Astrocyte of the cerebellum (primary cell): Measurements from ENCODE around the gene EIF5B.

Experiments used
- DNase-seq: peaks from one replicate; pipeline ENCODE4 v3.0.0-alpha.2; 2011; ENCODE audit warnings: low read depth
- H3K4me3 ChIP-seq: 2 replicates; pipeline ENCODE4 v1.5.1; 2011; ENCODE audit warnings: mild to moderate bottlenecking, low read depth, low read length, moderate library complexity
- CTCF ChIP-seq: IDR thresholded peaks from 2 replicates; pipeline ENCODE4 v1.5.1; 2012; ENCODE audit warnings: low read length, low read depth, moderate library complexity, mild to moderate bottlenecking; ENCODE audit errors: missing control alignments
- in situ Hi-C: cut with HindIII; loops from 2 replicates; pipeline ENCODE4 v1.10.0; 2017; ENCODE audit warnings: low sequenced_read_pairs

The EIF5B gene

GRCh38 chr2:99431587-99432275, 94.5 kb downstream of the EIF5B start:
- no peak overlapping the region for H3K4me3 ChIP-seq
- in situ Hi-C loops = no loop called here
- no peak for TF ChIP-seq CTCF

GRCh38 chr2:99433340-99433739, 96.2 kb downstream of the EIF5B start:
- TF ChIP-seq CTCF = no peak
- in situ Hi-C loops = no loop called here
- no peak overlapping the region for H3K4me3 ChIP-seq
- DNase-seq = no peak

More at GRCh38 chr2:99431587-99432275, 94.5 kb downstream of the EIF5B start:
- DNase-seq = no peak

GRCh38 chr2:99436874-99437273, 99.7 kb downstream of the EIF5B start:
- in situ Hi-C loops = no loop called here
- no peak for TF ChIP-seq CTCF
- no peak overlapping the region for H3K4me3 ChIP-seq
- no peak for DNase-seq

- no peak for TF ChIP-seq CTCF
- in situ Hi-C loops = no loop called here
- DNase-seq = no peak
- H3K4me3 ChIP-seq = no peak overlapping the region
These were observed 102.8 kb downstream of the EIF5B start for GRCh38 chr2:99439971-99440505.

GRCh38 chr2:99442837-99443236, 105.6 kb downstream of the EIF5B start:
- no peak for DNase-seq
- no peak overlapping the region for H3K4me3 ChIP-seq
- no peak for TF ChIP-seq CTCF
- in situ Hi-C loops = no loop called here

- no peak for DNase-seq
- in situ Hi-C loops = no loop called here
- no peak overlapping the region for H3K4me3 ChIP-seq
- no peak for TF ChIP-seq CTCF
These were observed 107.0 kb downstream of the EIF5B start for GRCh38 chr2:99444222-99444621.
